H1 (cell line): Measurements from ENCODE around the gene OSM. TPM values are rescaled to one million over a fixed set of nuclear protein-coding genes. Genes with fewer than 3 reads are reported as not detected.

ENCODE experiments used
- CTCF ChIA-PET: fragments of 300-600 bp; sonication (Branson Sonifier 250); formaldehyde crosslinking; loops from one replicate; lab custom pipeline; 2021; ENCODE audit not compliant: partially characterized antibody; lab: Charles Lee
- POLR2A ChIA-PET: fragments of 300-600 bp; sonication (Branson Sonifier 250); formaldehyde crosslinking; loops from one replicate; lab custom pipeline; 2021; ENCODE audit warnings: inconsistent platforms; ENCODE audit not compliant: partially characterized antibody; lab: Charles Lee
- DNase-seq, 2 experiments: peaks; one replicate each; pipeline versions ENCODE4 v3.0.0 to v3.0.0-alpha.2; 2010 to 2022; ENCODE audit warnings: low spot score in 2 of 2, low read depth in 1 of 2, mixed read lengths in 1 of 2
- FAIRE-seq: peaks from 2 replicates; lab custom pipeline; 2011; peaks lifted over from hg19 to GRCh38; lab: Jason Lieb, UNC
- H2AFZ ChIP-seq: 2 replicates; pipeline ENCODE4 v1.8.1; 2012; ENCODE audit warnings: low read length, inconsistent platforms
- H2AK5ac ChIP-seq: 2 replicates; pipeline ENCODE4 v1.6.1; 2013; ENCODE audit warnings: low read depth, low read length
- H2BK120ac ChIP-seq: replicated peaks from 2 replicates; pipeline ENCODE3; 2013; ENCODE audit warnings: low read depth, low read length, inconsistent platforms
- H2BK12ac ChIP-seq: 2 replicates; pipeline ENCODE4 v1.6.1; 2013; ENCODE audit warnings: low read depth, low read length
- H2BK15ac ChIP-seq: 2 replicates; pipeline ENCODE4 v1.6.1; 2013; ENCODE audit warnings: low read length
- H2BK20ac ChIP-seq: 2 replicates; pipeline ENCODE4 v1.6.1; 2013; ENCODE audit warnings: low read length
- H2BK5ac ChIP-seq: 2 replicates; pipeline ENCODE4 v1.6.1; 2013; ENCODE audit warnings: low read depth, low read length
- H3K14ac ChIP-seq: 2 replicates; pipeline ENCODE4 v1.6.1; 2013; ENCODE audit warnings: inconsistent platforms; ENCODE audit not compliant: insufficient read length
- H3K18ac ChIP-seq: 2 replicates; pipeline ENCODE4 v1.6.1; 2013; ENCODE audit warnings: low read length; ENCODE audit errors: extremely low read depth
- H3K23ac ChIP-seq: 2 replicates; pipeline ENCODE4 v1.6.1; 2013; ENCODE audit warnings: inconsistent platforms; ENCODE audit not compliant: insufficient read length
- H3K23me2 ChIP-seq: 2 replicates; pipeline ENCODE4 v1.6.1; 2013; ENCODE audit warnings: low read depth, low read length
- H3K27ac ChIP-seq: 2 replicates; pipeline ENCODE4 v1.6.1; 2011; ENCODE audit warnings: low read depth, low read length, inconsistent platforms
- H3K27me3 ChIP-seq, 4 experiments: replicated peaks in 1 of 4; 1 replicate in 1 of 4; 2 replicates in 3 of 4; pipeline versions ENCODE4 v1.6.1 to v1.8.1; 2011 to 2013; ENCODE audit warnings: low read length in 3 of 4, mild to moderate bottlenecking in 3 of 4, inconsistent platforms in 2 of 4, mixed read lengths in 2 of 4, moderate library complexity in 1 of 4; ENCODE audit not compliant: control insufficient read depth in 3 of 4, insufficient read depth in 3 of 4; ENCODE audit errors: extremely low read depth in 1 of 4
- H3K36me3 ChIP-seq, 4 experiments: 2 replicates each; pipeline versions ENCODE4 v1.6.1 to v1.8.1; 2011 to 2013; ENCODE audit warnings: mild to moderate bottlenecking in 4 of 4, low read length in 3 of 4, moderate library complexity in 2 of 4, control low read depth in 1 of 4, inconsistent platforms in 1 of 4; ENCODE audit not compliant: insufficient read depth in 4 of 4, control insufficient read depth in 2 of 4
- H3K4ac ChIP-seq: replicated peaks from 2 replicates; pipeline ENCODE3; 2013; ENCODE audit warnings: low read length, low read depth, mixed read lengths, inconsistent platforms; ENCODE audit not compliant: insufficient read length
- H3K4me1 ChIP-seq, 4 experiments: replicated peaks in 1 of 4; 1 replicate in 1 of 4; 2 replicates in 3 of 4; pipeline versions ENCODE4 v1.6.1 to v1.8.1; 2011 to 2013; ENCODE audit warnings: low read length in 3 of 4, inconsistent platforms in 2 of 4, mixed read lengths in 1 of 4; ENCODE audit not compliant: insufficient read depth in 4 of 4, control insufficient read depth in 3 of 4
- H3K4me2 ChIP-seq, 2 experiments: 2 replicates each; pipeline versions ENCODE4 v1.6.1 to v1.8.1; 2011 to 2013; ENCODE audit warnings: low read depth in 2 of 2, low read length in 2 of 2, control low read depth in 1 of 2, inconsistent platforms in 1 of 2, mild to moderate bottlenecking in 1 of 2; ENCODE audit not compliant: insufficient read depth in 1 of 2
- H3K4me3 ChIP-seq, 4 experiments: fragments of 200-600, 300-600 bp in 1 of 4; sonication (generic), shearing (Covaris generic), sonication (Bioruptor Twin) in 1 of 4; 2 replicates each; pipeline versions ENCODE4 v1.5.1 to v1.8.1; 2011 to 2016; ENCODE audit warnings: low read length in 4 of 4, low read depth in 3 of 4, control low read depth in 2 of 4, inconsistent platforms in 2 of 4, mild to moderate bottlenecking in 2 of 4, mixed read lengths in 1 of 4, moderate library complexity in 1 of 4; ENCODE audit not compliant: insufficient read depth in 2 of 4; ENCODE audit errors: extremely low read depth in 1 of 4
- H3K56ac ChIP-seq: replicated peaks from 2 replicates; pipeline ENCODE3; 2013; ENCODE audit warnings: low read depth, mild to moderate bottlenecking, mixed read lengths, low read length, inconsistent platforms; ENCODE audit not compliant: insufficient read length
- H3K79me1 ChIP-seq: 2 replicates; pipeline ENCODE4 v1.6.1; 2013; ENCODE audit warnings: low read depth, low read length, control low read depth
- H3K79me2 ChIP-seq, 2 experiments: 2 replicates each; pipeline versions ENCODE4 v1.6.1 to v1.8.1; 2012 to 2013; ENCODE audit warnings: low read length in 2 of 2, mild to moderate bottlenecking in 2 of 2, inconsistent platforms in 1 of 2; ENCODE audit not compliant: insufficient read depth in 2 of 2, control insufficient read depth in 1 of 2
- H3K9ac ChIP-seq, 4 experiments: replicated peaks in 1 of 4; 1 replicate in 1 of 4; 2 replicates in 3 of 4; pipeline versions ENCODE4 v1.6.1 to v1.8.1; 2011 to 2013; ENCODE audit warnings: low read depth in 3 of 4, low read length in 3 of 4, control low read depth in 2 of 4, mild to moderate bottlenecking in 2 of 4, moderate library complexity in 2 of 4, inconsistent platforms in 1 of 4; ENCODE audit errors: extremely low read depth in 1 of 4
- H3K9me3 ChIP-seq, 2 experiments: 2 replicates each; pipeline versions ENCODE4 v1.6.1 to v1.8.1; 2012 to 2013; ENCODE audit warnings: mild to moderate bottlenecking in 2 of 2, moderate library complexity in 2 of 2, control low read depth in 1 of 2, inconsistent platforms in 1 of 2, low read depth in 1 of 2, low read length in 1 of 2, mixed read lengths in 1 of 2; ENCODE audit not compliant: insufficient read depth in 2 of 2
- H4K20me1 ChIP-seq, 2 experiments: replicated peaks in 1 of 2; 2 replicates each; pipeline versions ENCODE3 to v1.8.1; 2011 to 2013; ENCODE audit warnings: inconsistent platforms in 2 of 2, low read length in 2 of 2, mild to moderate bottlenecking in 1 of 2; ENCODE audit not compliant: insufficient read depth in 2 of 2, control insufficient read depth in 1 of 2
- H4K5ac ChIP-seq: 2 replicates; pipeline ENCODE4 v1.6.1; 2013; ENCODE audit warnings: low read length, low read depth, mixed read lengths, inconsistent platforms; ENCODE audit not compliant: insufficient read length
- H4K8ac ChIP-seq: 2 replicates; pipeline ENCODE4 v1.8.0; 2013; ENCODE audit warnings: mild to moderate bottlenecking, moderate library complexity, low read length, inconsistent platforms; ENCODE audit not compliant: insufficient read depth; ENCODE audit errors: extremely low read depth
- H4K91ac ChIP-seq: replicated peaks from 2 replicates; pipeline ENCODE3; 2013; ENCODE audit warnings: low read length, mixed read lengths, inconsistent platforms; ENCODE audit not compliant: insufficient read length
- BRCA1 ChIP-seq: IDR thresholded peaks from 2 replicates; pipeline ENCODE4 v1.6.1; 2012; ENCODE audit warnings: low read depth, low read length, improper control_type of control experiment
- POU5F1 ChIP-seq: IDR thresholded peaks from 2 replicates; pipeline ENCODE4 v1.6.1; 2011; ENCODE audit warnings: low read depth, mild to moderate bottlenecking, low read length, moderate library complexity
- RFX5 ChIP-seq: IDR thresholded peaks from 2 replicates; pipeline ENCODE4 v1.6.1; 2011; ENCODE audit warnings: low read depth, low read length, improper control_type of control experiment, borderline replicate concordance
- WGBS, 2 experiments: shearing (Covaris generic) in 1 of 2; methylation state at CpG; one replicate each; pipeline versions ENCODE4 v1.1.6 to v1.1.7; 2013 to 2015; ENCODE audit warnings: low lambda C conversion rate in 2 of 2, mixed read lengths in 2 of 2, inconsistent platforms in 1 of 2, low coverage in 1 of 2, missing lambda C conversion rate in 1 of 2; ENCODE audit not compliant: insufficient replicate concordance in 2 of 2, insufficient coverage in 1 of 2, insufficient read length in 1 of 2; ENCODE audit errors: extremely low coverage in 1 of 2, missing lambda C conversion rate in 1 of 2; 5-methylcytosine and 5-hydroxymethylcytosine counted together
- polyA plus RNA-seq, 7 experiments: library from polyadenylated mRNA; depleted of rRNA in 3 of 7; stranded (reverse) in 5 of 7; unstranded in 2 of 7; fragments of >200 nt in 5 of 7; fragments of 200-250 nt in 2 of 7; gene quantifications; 1 replicate in 5 of 7; 2 replicates in 1 of 7; 4 replicates in 1 of 7; pipeline versions ENCODE4 v1.2.1 to v1.2.3, GENCODE V29; 2011 to 2013; ENCODE audit warnings: missing spikeins in 2 of 7, mixed read lengths in 2 of 7
- total RNA-seq: library from RNA; stranded (reverse); fragmentation: NEBNext Ultra II Directional; extraction: Animal tissue kit (Norgen Biotek cat#: 25700); gene quantifications from 2 replicates; pipeline ENCODE4 v1.2.1, GENCODE V29; 2021

The OSM gene
- total and polyA plus RNA-seq, 2 of the 8 experiments (the other 6 are each of a cell fraction or from before 2014, with no cell fraction given) = not detected

DNA sequence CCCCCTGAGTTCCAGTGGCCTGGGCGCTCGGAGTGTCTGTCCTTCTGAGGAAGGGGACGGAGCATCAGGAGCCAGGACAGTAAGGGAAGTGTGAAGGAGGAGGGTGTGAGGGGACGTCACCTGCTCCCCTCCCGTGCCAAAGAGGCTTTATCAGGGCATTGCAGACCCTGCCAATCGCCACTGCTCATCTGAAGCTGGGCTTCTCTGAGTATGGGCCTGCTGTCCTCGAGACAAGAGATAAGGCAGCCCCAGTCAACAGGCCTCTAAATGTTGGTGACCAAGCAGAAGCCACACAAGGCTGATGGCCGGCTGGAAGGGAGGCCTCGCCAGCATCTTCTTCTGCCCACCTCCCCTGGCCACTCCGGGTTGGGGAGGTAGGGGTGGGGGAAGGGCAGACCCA is 49.9 kb downstream of the OSM start:
- no peaks in the 10 kb centered on the region for H3K36me3 ChIP-seq
- peak overlapping the region; percentile 90 for H2BK12ac ChIP-seq
- H3K27me3 ChIP-seq = peaks cover 0 to 3% (median 0%) of the 10 kb centered on the region in 4 experiments; a peak in 1 of 7 replicates
- H3K4me2 ChIP-seq = no peak overlapping the region
- TF ChIP-seq POU5F1 = no peak
- no peak for TF ChIP-seq RFX5
- TF ChIP-seq BRCA1 = no peak
- H2AK5ac ChIP-seq = peak overlapping the region; percentile 75; the same call in 1 of the 2 replicates
- peak overlapping the region; percentile 52; the same call in 1 of the 2 replicates for H2BK5ac ChIP-seq
- H3K4me3 ChIP-seq = no peak overlapping the region
- ChIA-PET POLR2A (no interaction called here), CTCF (no interaction called here)
- H4K91ac ChIP-seq = peak overlapping the region; percentile 82
- H3K23ac ChIP-seq = no peak overlapping the region
- H2BK120ac ChIP-seq = no peak overlapping the region
- H3K27ac ChIP-seq = no peak overlapping the region
- H3K18ac ChIP-seq = peak overlapping the region; percentile 38; the same call in 1 of the 2 replicates
- DNase-seq = no peak
- 0 out of 2 replicates have a peak overlapping the region, but pooled peaks have one; percentile 48 for H2BK20ac ChIP-seq
- H3K4ac ChIP-seq = no peak overlapping the region
- H3K79me1 ChIP-seq = no peaks in the 10 kb centered on the region
- no peaks in the 10 kb centered on the region; the same call in 1 of the 2 replicates for H3K23me2 ChIP-seq
- peaks cover 0 to 13% (median 7%) of the 10 kb centered on the region in 4 experiments; a peak in 6 of 7 replicates for H3K4me1 ChIP-seq
- 81% methylated on average over 8 of the region's 10 CpGs; no CpG with 5 or more reads in 1 of the 2 experiments for WGBS, 2 experiments
- H4K5ac ChIP-seq = no peak overlapping the region
- H3K9ac ChIP-seq = no peak overlapping the region
- no peak for FAIRE-seq
- no peaks in the 10 kb centered on the region for H3K79me2 ChIP-seq
- H2BK15ac ChIP-seq = no peak overlapping the region
- H2AFZ ChIP-seq = no peak overlapping the region
- no peak overlapping the region for H3K56ac ChIP-seq
- H3K14ac ChIP-seq = no peak overlapping the region
- H4K8ac ChIP-seq = peak overlapping the region; percentile 22
- H4K20me1 ChIP-seq = peaks cover 0 to 2% of the 10 kb centered on the region in 2 experiments
- no peaks in the 10 kb centered on the region for H3K9me3 ChIP-seq
